HUES64 (cell line): ENCODE measurements around the gene DPP6.

ENCODE experiments used
- H3K27ac ChIP-seq: 2 replicates; pipeline ENCODE4 v1.7.0; 2013; ENCODE audit warnings: low read depth, low read length, inconsistent platforms
- H3K27me3 ChIP-seq: 2 replicates; pipeline ENCODE4 v1.6.1; 2013; ENCODE audit warnings: mild to moderate bottlenecking, low read length; ENCODE audit not compliant: insufficient read depth
- H3K36me3 ChIP-seq: 2 replicates; pipeline ENCODE4 v1.6.1; 2013; ENCODE audit warnings: mild to moderate bottlenecking, low read length; ENCODE audit not compliant: insufficient read depth
- H3K4me1 ChIP-seq: 2 replicates; pipeline ENCODE4 v1.6.1; 2013; ENCODE audit warnings: mild to moderate bottlenecking, low read length, moderate library complexity; ENCODE audit not compliant: insufficient read depth
- H3K4me3 ChIP-seq: 2 replicates; pipeline ENCODE4 v1.5.1; 2013; ENCODE audit warnings: mild to moderate bottlenecking, low read length, moderate library complexity
- H3K9ac ChIP-seq: 2 replicates; pipeline ENCODE4 v1.6.1; 2013; ENCODE audit warnings: mild to moderate bottlenecking, low read depth, low read length
- H3K9me3 ChIP-seq: 2 replicates; pipeline ENCODE4 v1.6.1; 2013; ENCODE audit warnings: low read depth, low read length; ENCODE audit not compliant: insufficient read depth
- WGBS: fragments of 150-250, 120-280 bp; methylation state at CpG from one replicate; pipeline ENCODE4 v1.1.7; 2013; ENCODE audit warnings: missing lambda C conversion rate; 5-methylcytosine and 5-hydroxymethylcytosine counted together

The DPP6 gene

GRCh38 chr7:154875297-154875696 lies 823.1 kb downstream of the DPP6 start:
- H3K4me1 ChIP-seq: 0 out of 2 replicates have a peak, but pooled peaks cover 9% of the 10 kb centered on the region
- no peaks in the 10 kb centered on the region for H3K9me3 ChIP-seq
- H3K27ac ChIP-seq: no peak overlapping the region
- no peaks in the 10 kb centered on the region for H3K36me3 ChIP-seq
- WGBS: 93% methylated on average over 13 of the region's 13 CpGs
- H3K9ac ChIP-seq: no peak overlapping the region
- no peaks in the 10 kb centered on the region for H3K27me3 ChIP-seq
- no peak overlapping the region for H3K4me3 ChIP-seq

GRCh38 chr7:154876516-154876915 lies 824.3 kb downstream of the DPP6 start:
- 84% methylated on average over 5 of the region's 5 CpGs for WGBS
- H3K27ac ChIP-seq: no peak overlapping the region
- no peak overlapping the region for H3K9ac ChIP-seq
- H3K4me3 ChIP-seq: no peak overlapping the region
- no peaks in the 10 kb centered on the region for H3K27me3 ChIP-seq
- H3K36me3 ChIP-seq: no peaks in the 10 kb centered on the region
- 0 out of 2 replicates have a peak, but pooled peaks cover 9% of the 10 kb centered on the region for H3K4me1 ChIP-seq
- H3K9me3 ChIP-seq: no peaks in the 10 kb centered on the region

DNA sequence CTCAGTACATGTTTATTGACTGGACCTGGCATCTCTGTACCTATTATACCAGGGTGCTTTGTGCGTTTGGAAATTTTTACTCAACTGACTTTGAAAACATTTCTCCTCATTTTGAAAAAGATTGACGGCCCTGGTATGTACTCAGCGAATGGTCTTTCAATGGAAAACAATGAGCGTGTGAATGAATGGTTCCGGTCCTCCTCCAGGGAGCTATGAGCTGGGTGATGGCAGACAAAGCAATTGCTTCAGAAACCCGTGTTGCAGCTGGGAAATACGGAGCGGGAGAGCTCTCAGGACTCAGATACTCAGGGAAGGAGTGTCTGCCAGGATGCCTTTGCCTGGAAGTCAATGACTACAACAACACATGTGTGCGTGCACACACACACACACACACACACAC lies 824.8 kb downstream of the DPP6 start:
- 89% methylated on average over 9 of the region's 9 CpGs for WGBS

GRCh38 chr7:154879629-154880028 lies 827.4 kb downstream of the DPP6 start:
- Histone ChIP-seq H3K4me3 (no peak overlapping the region), H3K9me3 (peaks cover 14% of the 10 kb centered on the region), H3K4me1 (no peaks in the 10 kb centered on the region), H3K9ac (no peak overlapping the region), H3K27me3 (no peaks in the 10 kb centered on the region), H3K36me3 (no peaks in the 10 kb centered on the region), H3K27ac (no peak overlapping the region)
- 96% methylated on average over 10 of the region's 11 CpGs for WGBS

More for the DNA sequence above, 824.8 kb downstream of the DPP6 start:
- 0 out of 2 replicates have a peak, but pooled peaks cover 5% of the 10 kb centered on the region for H3K4me1 ChIP-seq
- no peak overlapping the region for H3K27ac ChIP-seq
- no peaks in the 10 kb centered on the region for H3K36me3 ChIP-seq
- H3K9me3 ChIP-seq: no peaks in the 10 kb centered on the region
- H3K27me3 ChIP-seq: no peaks in the 10 kb centered on the region
- H3K9ac ChIP-seq: no peak overlapping the region
- H3K4me3 ChIP-seq: no peak overlapping the region

DNA sequence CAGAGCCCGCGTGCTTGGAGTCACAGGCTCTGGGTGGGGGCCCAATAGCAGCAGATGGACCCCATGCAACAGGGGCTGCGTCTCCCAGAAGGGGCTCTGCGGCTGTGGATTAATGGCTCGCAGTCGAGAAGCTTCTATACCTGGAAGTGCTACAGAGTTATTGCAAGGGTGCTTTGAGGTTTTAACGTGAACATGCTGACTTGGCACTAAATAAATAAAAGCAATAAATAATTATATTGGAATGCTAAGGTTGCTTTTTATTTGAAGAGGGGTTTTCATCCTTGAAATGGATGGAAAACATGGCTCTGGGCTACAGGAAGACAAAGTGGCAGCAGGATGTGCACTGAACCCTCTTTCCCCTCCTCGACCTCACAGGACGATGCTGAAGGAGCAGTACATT lies 828.3 kb downstream of the DPP6 start:
- Histone ChIP-seq H3K4me3 (no peak overlapping the region), H3K36me3 (no peaks in the 10 kb centered on the region), H3K4me1 (no peaks in the 10 kb centered on the region), H3K9ac (no peak overlapping the region), H3K27me3 (no peaks in the 10 kb centered on the region), H3K27ac (no peak overlapping the region), H3K9me3 (peaks cover 14% of the 10 kb centered on the region)
- 92% methylated on average over 8 of the region's 9 CpGs for WGBS

DNA sequence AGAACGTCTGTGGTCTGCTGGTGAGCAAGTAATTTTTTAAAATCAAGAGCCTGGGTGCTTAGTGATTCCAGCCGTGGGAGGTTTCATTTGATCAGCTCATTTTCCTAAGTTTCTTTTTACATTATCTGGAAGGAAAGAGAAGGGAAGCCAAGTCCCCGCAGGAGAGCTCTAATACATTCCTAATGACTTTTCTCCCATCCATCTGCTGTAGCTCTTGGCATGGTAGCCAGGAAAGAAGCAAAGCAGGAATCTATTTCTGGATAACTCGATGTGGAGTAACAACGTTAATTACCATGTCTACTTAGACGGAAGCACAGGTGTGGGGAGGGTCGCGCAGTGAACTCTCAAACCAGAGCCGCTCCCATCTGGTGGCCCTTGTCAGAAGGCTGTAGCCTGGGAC lies 828.8 kb downstream of the DPP6 start:
- no peaks in the 10 kb centered on the region for H3K36me3 ChIP-seq
- H3K4me3 ChIP-seq: no peak overlapping the region
- H3K4me1 ChIP-seq: no peaks in the 10 kb centered on the region
- H3K9ac ChIP-seq: no peak overlapping the region
- peaks cover 14% of the 10 kb centered on the region for H3K9me3 ChIP-seq
- H3K27ac ChIP-seq: no peak overlapping the region
- H3K27me3 ChIP-seq: no peaks in the 10 kb centered on the region
- 89% methylated on average over 8 of the region's 9 CpGs for WGBS

- 94% methylated on average over 11 of the region's 11 CpGs for WGBS
- Histone ChIP-seq H3K27me3 (no peaks in the 10 kb centered on the region), H3K36me3 (no peaks in the 10 kb centered on the region), H3K9me3 (peaks cover 14% of the 10 kb centered on the region), H3K4me3 (no peak overlapping the region), H3K9ac (no peak overlapping the region), H3K27ac (no peak overlapping the region), H3K4me1 (no peaks in the 10 kb centered on the region)
Measured at GRCh38 chr7:154881526-154881925, 829.3 kb downstream of the DPP6 start.

- H3K9me3 ChIP-seq: peaks cover 14% of the 10 kb centered on the region
- WGBS: 94% methylated on average over 8 of the region's 8 CpGs
- no peaks in the 10 kb centered on the region for H3K27me3 ChIP-seq
- no peaks in the 10 kb centered on the region for H3K4me1 ChIP-seq
- H3K4me3 ChIP-seq: no peak overlapping the region
- no peak overlapping the region for H3K9ac ChIP-seq
- no peaks in the 10 kb centered on the region for H3K36me3 ChIP-seq
- H3K27ac ChIP-seq: no peak overlapping the region
Measured at GRCh38 chr7:154882931-154883474, 830.8 kb downstream of the DPP6 start.

DNA sequence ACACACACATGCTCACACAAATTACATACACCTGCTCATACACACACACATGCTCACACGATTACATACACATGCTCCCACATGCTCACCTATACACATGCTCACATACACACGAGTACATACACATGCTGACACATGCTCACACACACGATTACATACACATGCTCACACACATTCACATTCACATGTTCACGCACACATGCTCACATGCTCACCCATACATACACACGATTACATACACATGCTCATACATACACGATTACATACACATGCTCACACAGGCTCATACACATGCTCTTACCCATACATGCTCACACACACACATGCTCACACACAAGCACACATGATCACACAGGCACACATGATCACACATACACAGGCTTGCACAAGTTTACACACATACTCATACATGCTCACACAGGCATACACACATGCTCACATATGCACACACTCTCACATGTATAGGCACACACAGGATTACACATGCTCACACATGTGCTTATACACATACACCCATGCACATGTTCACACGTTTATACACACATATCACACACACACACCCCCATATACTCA lies 832.2 kb downstream of the DPP6 start:
- no peak overlapping the region for H3K27ac ChIP-seq
- H3K9me3 ChIP-seq: peaks cover 14% of the 10 kb centered on the region
- no peak overlapping the region for H3K9ac ChIP-seq
- no peak overlapping the region for H3K4me3 ChIP-seq
- no peaks in the 10 kb centered on the region for H3K4me1 ChIP-seq
- H3K36me3 ChIP-seq: no peaks in the 10 kb centered on the region
- no peaks in the 10 kb centered on the region for H3K27me3 ChIP-seq
- 93% methylated on average over 7 of the region's 7 CpGs for WGBS

DNA sequence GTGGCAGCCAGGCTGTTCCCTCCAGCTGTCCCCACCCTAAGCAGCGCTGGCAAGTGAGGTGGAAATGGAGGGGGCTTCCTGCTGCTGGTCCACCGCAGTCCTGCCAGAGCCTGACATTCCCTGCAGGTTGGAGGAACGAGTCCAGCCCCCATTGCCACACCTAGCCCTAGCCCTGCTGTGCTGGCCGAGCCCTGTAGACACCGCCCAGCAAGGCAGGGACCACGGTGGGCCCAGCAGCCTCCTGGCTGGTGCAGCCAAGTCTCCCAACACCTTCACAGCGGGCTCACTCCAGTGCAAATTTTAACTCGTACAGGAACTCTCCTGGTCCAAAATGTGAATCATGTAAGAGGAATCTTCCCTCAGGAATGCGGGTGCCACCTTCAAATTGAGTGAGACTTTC lies 834.4 kb downstream of the DPP6 start:
- H3K4me1 ChIP-seq: no peaks in the 10 kb centered on the region
- no peaks in the 10 kb centered on the region for H3K27me3 ChIP-seq
- H3K27ac ChIP-seq: no peak overlapping the region
- peaks cover 14% of the 10 kb centered on the region for H3K9me3 ChIP-seq
- WGBS: 85% methylated on average over 9 of the region's 9 CpGs
- no peaks in the 10 kb centered on the region for H3K36me3 ChIP-seq
- no peak overlapping the region for H3K9ac ChIP-seq
- H3K4me3 ChIP-seq: no peak overlapping the region

DNA sequence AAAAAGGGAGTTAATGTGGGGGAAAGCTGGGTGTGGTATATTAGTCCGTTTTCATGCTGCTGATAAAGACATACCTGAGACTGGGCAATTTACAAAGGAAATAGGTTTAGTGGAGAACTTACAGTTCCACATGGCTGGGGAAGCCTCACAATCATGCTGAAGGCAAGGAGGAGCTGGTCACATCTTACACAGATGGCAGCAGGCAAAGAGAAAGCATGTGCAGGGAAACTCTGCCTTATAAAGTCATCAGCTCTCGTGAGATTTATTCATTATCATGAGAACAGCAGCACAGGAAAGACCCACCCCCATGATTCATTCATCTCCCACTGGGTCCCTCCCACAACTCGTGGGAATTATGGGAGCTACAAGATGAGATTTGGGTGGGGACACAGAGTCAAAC lies 836.5 kb downstream of the DPP6 start:
- no peaks in the 10 kb centered on the region for H3K27me3 ChIP-seq
- no peak overlapping the region for H3K27ac ChIP-seq
- 88% methylated on average over 3 of the region's 3 CpGs for WGBS
- no peaks in the 10 kb centered on the region for H3K36me3 ChIP-seq
- H3K9me3 ChIP-seq: peaks cover 8% of the 10 kb centered on the region
- no peak overlapping the region for H3K4me3 ChIP-seq
- H3K4me1 ChIP-seq: no peaks in the 10 kb centered on the region
- no peak overlapping the region for H3K9ac ChIP-seq

DNA sequence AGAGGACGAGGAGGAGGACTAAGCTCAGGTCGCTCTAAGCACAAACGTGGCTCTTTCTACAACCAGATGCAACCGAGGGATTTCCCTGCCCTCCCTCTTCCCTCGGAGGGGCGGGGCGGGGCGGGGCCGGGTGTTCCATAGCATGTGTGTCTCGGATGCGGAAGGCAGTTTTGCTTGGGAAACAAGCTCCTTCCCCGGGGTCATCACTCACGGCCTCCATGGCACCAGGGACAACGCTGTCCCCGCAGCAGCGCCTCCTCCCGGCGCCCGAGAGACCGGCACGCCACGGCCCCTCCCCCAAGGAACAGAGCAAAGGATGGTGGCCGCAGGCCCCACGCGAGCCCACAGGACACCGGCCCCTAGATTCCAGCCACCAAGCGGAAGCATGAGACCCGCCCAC lies 840.3 kb downstream of the DPP6 start:
- Histone ChIP-seq H3K27ac (no peak overlapping the region), H3K4me1 (no peaks in the 10 kb centered on the region), H3K27me3 (no peaks in the 10 kb centered on the region), H3K36me3 (no peaks in the 10 kb centered on the region), H3K9ac (no peak overlapping the region), H3K4me3 (no peak overlapping the region), H3K9me3 (no peaks in the 10 kb centered on the region; the same call in 1 of the 2 replicates)
- 67% methylated on average over 28 of the region's 28 CpGs for WGBS
